Measurements from ENCODE around the gene HAPSTR1.
"Not testable (repeated sequence)": the region's sequence is repeated elsewhere in the genome, so short reads cannot be mapped to it uniquely, and the experiment has no call there.

HAPSTR1 gene

DNA sequence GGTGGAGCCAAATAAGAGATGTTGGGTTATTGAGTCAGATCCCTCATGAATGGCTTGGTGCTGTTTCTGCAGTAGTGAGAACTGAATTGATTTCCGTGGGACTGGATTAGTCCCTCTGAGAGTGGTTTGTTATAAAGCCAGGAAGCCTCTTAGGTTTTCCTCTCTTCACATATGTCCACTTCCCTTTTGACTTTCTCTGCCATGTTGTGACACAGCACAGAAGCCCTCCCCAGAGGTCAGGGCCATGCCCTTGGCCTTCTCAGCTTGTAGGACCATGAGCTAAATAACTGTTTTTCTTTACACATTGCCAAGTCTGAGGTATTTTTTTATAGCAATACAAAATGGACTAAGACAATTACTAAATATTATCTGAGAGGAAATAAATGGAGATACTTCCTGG, 10.3 kb upstream of the HAPSTR1 start:
- TF ChIP-seq, protein P1, sequence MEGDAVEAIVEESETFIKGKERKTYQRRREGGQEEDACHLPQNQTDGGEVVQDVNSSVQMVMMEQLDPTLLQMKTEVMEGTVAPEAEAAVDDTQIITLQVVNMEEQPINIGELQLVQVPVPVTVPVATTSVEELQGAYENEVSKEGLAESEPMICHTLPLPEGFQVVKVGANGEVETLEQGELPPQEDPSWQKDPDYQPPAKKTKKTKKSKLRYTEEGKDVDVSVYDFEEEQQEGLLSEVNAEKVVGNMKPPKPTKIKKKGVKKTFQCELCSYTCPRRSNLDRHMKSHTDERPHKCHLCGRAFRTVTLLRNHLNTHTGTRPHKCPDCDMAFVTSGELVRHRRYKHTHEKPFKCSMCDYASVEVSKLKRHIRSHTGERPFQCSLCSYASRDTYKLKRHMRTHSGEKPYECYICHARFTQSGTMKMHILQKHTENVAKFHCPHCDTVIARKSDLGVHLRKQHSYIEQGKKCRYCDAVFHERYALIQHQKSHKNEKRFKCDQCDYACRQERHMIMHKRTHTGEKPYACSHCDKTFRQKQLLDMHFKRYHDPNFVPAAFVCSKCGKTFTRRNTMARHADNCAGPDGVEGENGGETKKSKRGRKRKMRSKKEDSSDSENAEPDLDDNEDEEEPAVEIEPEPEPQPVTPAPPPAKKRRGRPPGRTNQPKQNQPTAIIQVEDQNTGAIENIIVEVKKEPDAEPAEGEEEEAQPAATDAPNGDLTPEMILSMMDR (IDR thresholded peaks at IDR 0.05) = no peak
- no peak for DNase-seq
- Histone ChIP-seq H3K27ac (no peak overlapping the region), H3K4me1 (no peaks in the 10 kb centered on the region), H3K4me3 (no peak overlapping the region), H3K9me3 (no peaks in the 10 kb centered on the region), H3K36me3 (no peaks in the 10 kb centered on the region), H3K27me3 (no peaks in the 10 kb centered on the region)
- intact Hi-C loops (cut with DNase I; ENCODE audit: low total_unique reads) = loop anchor here (10.0 kb wide), 1 partner anchor 406 kb away; the partner anchor contains the start of gene ABAT

DNA sequence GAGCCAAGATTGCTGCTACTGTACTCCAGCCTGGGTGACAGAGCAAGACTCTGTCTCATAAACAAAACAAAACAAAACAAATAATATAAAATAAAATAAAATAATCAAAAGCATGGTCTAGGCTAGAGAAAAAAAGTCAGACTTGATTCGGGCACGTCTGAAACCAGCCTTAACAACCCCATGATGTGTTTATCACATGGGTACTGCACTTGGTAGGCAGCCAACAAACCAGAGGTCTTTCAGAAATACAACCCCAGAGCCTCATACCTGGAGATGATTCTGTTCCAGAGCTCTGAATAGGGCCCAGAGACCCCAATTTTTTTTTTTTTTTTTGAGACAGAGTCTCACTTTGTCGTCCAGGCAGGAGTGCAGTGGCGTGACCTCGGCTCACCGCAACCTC, 9.6 kb upstream of the HAPSTR1 start:
- Histone ChIP-seq H3K4me3 (no peak overlapping the region), H3K9me3 (no peaks in the 10 kb centered on the region), H3K27ac (no peak overlapping the region), H3K27me3 (no peaks in the 10 kb centered on the region), H3K4me1 (no peaks in the 10 kb centered on the region), H3K36me3 (no peaks in the 10 kb centered on the region)
- TF ChIP-seq, protein P1 (IDR thresholded peaks at IDR 0.05) = no peak
- intact Hi-C loops (cut with DNase I; ENCODE audit: low total_unique reads) = loop anchor here (10.0 kb wide), 1 partner anchor 407 kb away; the partner anchor contains the start of gene ABAT
- no peak for DNase-seq

DNA sequence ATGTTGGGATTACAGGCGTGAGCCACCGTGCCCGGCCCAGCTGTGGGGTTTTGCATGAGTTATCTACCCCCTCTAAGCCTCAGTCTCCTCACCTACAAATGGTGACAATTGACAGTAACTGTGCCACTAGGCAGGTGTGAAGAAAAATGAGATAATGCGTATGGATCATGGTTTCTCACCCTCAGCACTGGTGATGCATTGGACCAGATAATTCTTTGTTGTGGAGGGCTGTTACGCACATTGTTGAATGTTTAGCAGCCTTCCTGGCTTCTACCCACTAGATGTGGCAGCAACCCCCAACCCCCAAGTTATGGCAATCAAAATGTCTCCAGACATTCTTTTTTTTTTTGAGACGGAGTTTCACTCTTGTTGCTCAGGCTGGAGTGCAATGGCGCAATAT, 9.0 kb upstream of the HAPSTR1 start:
- H3K27me3 ChIP-seq = no peaks in the 10 kb centered on the region
- no peaks in the 10 kb centered on the region for H3K9me3 ChIP-seq
- H3K4me1 ChIP-seq = no peaks in the 10 kb centered on the region
- DNase-seq = no peak
- TF ChIP-seq, protein P1 (IDR thresholded peaks at IDR 0.05) = no peak
- H3K27ac ChIP-seq = no peak overlapping the region
- no peak overlapping the region for H3K4me3 ChIP-seq
- intact Hi-C loops (cut with DNase I; ENCODE audit: low total_unique reads) = loop anchor here (10.0 kb wide), 1 partner anchor 408 kb away; the partner anchor contains the start of gene ABAT
- no peaks in the 10 kb centered on the region for H3K36me3 ChIP-seq

DNA sequence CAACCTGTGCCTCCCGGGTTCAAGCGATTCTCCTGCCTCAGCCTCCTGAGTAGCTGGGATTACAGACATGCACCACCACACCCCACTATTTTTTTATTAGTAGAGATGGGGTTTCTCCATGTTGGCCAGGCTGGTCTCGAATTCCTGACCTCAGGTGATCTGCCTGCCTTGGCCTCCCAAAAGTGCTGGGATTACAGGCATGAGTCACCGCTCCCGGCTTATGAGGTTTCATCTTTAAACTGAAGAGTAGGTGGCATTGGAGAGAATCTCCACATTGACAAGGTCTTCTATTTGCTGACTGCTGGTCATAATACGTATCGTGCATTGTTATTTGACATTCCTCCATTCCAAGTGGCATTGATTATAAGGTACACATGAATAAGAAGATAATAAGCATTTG, 3.7 kb upstream of the HAPSTR1 start:
- intact Hi-C loops (cut with DNase I; ENCODE audit: low total_unique reads) = loop anchor here (2.0 to 10.0 kb wide), 2 partner anchors 35 to 413 kb away; partner anchors contain the start of gene ABAT
- H3K9me3 ChIP-seq, H3K27ac ChIP-seq: not testable (repeated sequence)

DNA sequence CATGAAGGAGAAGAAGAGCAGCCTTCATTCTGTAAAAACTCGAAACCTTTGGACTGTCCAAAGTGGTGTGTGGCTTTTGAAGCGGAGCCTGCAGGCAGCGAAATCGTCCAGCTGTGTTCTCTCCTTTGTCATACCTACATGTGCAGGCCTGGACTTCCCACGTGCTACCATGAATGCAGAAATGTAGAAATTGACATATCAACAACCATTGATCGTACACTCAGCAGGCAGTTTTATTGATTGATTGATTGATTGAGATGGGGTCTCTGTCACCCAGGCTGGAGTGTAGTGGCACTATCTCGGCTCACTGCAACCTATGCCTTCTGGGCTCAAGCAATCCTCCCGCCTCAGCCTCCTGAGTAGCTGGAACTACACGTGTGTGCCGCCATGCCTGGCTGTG, 2.6 kb upstream of the HAPSTR1 start:
- intact Hi-C loops (cut with DNase I; ENCODE audit: low total_unique reads) = loop anchor here (10.0 kb wide), 1 partner anchor 414 kb away; the partner anchor contains the start of gene ABAT
- Histone ChIP-seq H3K27ac (no peak overlapping the region), H3K9me3 (no peaks in the 10 kb centered on the region)

More for the DNA sequence above, 3.7 kb upstream of the HAPSTR1 start:
- H3K36me3 ChIP-seq, DNase-seq, H3K4me1 ChIP-seq, H3K27me3 ChIP-seq, H3K4me3 ChIP-seq: not testable (repeated sequence)

DNA sequence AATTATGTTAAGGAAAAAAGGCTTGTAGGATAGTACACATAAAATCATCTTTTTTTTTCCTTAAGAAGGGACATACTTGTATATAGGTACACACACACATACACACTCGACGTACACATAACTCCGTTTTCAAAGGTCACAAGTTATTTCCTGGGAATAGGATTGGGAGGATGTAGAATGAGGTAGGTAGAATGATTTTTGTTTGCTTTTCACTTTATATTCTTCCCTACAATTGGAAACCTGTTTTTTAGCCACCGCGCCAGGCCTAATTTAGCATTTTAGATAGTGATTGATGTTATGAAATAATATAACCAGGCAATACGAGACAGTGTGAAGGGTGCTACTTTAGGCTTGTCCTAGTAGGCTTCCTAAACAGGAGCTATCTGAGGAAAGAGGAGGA, 1.8 kb upstream of the HAPSTR1 start:
- Histone ChIP-seq H3K9me3 (no peaks in the 10 kb centered on the region), H3K27ac (peak overlapping the region; percentile 77 to 89), H3K4me3 (no peak overlapping the region), H3K36me3 (peaks cover 0 to 5% (median 0%) of the 10 kb centered on the region in 3 donors), H3K4me1 (peaks cover 0 to 25% (median 15%) of the 10 kb centered on the region in 4 donors), H3K27me3 (no peaks in the 10 kb centered on the region)
- DNase-seq = no peak
- TF ChIP-seq, protein P1 (IDR thresholded peaks at IDR 0.05) = no peak
- intact Hi-C loops (cut with DNase I; ENCODE audit: low total_unique reads) = loop anchor here (5.0 to 10.0 kb wide), 3 partner anchors 127 to 415 kb away; partner anchors contain the start of genes ABAT, CARHSP1 and USP7

More for the DNA sequence above, 2.6 kb upstream of the HAPSTR1 start:
- Histone ChIP-seq H3K27me3 (no peaks in the 10 kb centered on the region), H3K4me3 (no peak overlapping the region), H3K36me3 (peaks cover 0 to 5% (median 0%) of the 10 kb centered on the region in 3 donors), H3K4me1 (peaks cover 0 to 17% (median 11%) of the 10 kb centered on the region in 4 donors)
- no peak for DNase-seq
- TF ChIP-seq, protein P1 (IDR thresholded peaks at IDR 0.05) = no peak
